ENCODE results near the gene HARS2.

The HARS2 gene

GRCh38 chr5:140741967-140742366, 50.7 kb downstream of the HARS2 start:
- TF ChIP-seq EZH2phosphoT487 (conservative IDR thresholded peaks at IDR 0.05; ENCODE audit: low read length), result no peak
- TF ChIP-seq, protein P1, sequence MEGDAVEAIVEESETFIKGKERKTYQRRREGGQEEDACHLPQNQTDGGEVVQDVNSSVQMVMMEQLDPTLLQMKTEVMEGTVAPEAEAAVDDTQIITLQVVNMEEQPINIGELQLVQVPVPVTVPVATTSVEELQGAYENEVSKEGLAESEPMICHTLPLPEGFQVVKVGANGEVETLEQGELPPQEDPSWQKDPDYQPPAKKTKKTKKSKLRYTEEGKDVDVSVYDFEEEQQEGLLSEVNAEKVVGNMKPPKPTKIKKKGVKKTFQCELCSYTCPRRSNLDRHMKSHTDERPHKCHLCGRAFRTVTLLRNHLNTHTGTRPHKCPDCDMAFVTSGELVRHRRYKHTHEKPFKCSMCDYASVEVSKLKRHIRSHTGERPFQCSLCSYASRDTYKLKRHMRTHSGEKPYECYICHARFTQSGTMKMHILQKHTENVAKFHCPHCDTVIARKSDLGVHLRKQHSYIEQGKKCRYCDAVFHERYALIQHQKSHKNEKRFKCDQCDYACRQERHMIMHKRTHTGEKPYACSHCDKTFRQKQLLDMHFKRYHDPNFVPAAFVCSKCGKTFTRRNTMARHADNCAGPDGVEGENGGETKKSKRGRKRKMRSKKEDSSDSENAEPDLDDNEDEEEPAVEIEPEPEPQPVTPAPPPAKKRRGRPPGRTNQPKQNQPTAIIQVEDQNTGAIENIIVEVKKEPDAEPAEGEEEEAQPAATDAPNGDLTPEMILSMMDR (IDR thresholded peaks at IDR 0.05; ENCODE audit: insufficient read depth, low read length, poor library complexity, severe bottlenecking), result no peak
- no peaks in the 10 kb centered on the region for H3K27me3 ChIP-seq (ENCODE audit: low read length)
- no peak overlapping the region for H3K4me2 ChIP-seq (ENCODE audit: low read depth, low read length, poor library complexity, severe bottlenecking)
- H4K20me1 ChIP-seq (ENCODE audit: low read depth, low read length), result no peaks in the 10 kb centered on the region
- no peaks in the 10 kb centered on the region for H3K9me2 ChIP-seq (replicated peaks; ENCODE audit: insufficient read depth, low read length)
- no peaks in the 10 kb centered on the region for H3K36me3 ChIP-seq (ENCODE audit: low read length)
- no peak overlapping the region for H2AFZ ChIP-seq (ENCODE audit: low read depth, low read length, severe bottlenecking)
- H3K27ac ChIP-seq (ENCODE audit: low read depth, low read length), result no peak overlapping the region
- H3K4me3 ChIP-seq (ENCODE audit: insufficient read depth, low read length, poor library complexity, severe bottlenecking), result no peak overlapping the region
- H3K9me3 ChIP-seq (ENCODE audit: insufficient read depth, low read length), result no peaks in the 10 kb centered on the region
- no peaks in the 10 kb centered on the region for H3F3A ChIP-seq (ENCODE audit: insufficient read depth)
- no peak overlapping the region for H3K9ac ChIP-seq (ENCODE audit: low read length)
- H3K79me2 ChIP-seq (ENCODE audit: insufficient read depth, low read length), result no peaks in the 10 kb centered on the region

Data from SU-DHL-6 (cell line).